HepG2 (cell line): ENCODE measurements around the gene SLC2A4. TPM values are rescaled to one million over a fixed set of nuclear protein-coding genes. Genes with fewer than 3 reads are reported as not detected.

Experiments
- ARHGAP35 ChIP-seq: sonication (generic); formaldehyde crosslinking; IDR thresholded peaks from 2 replicates; pipeline ENCODE4 v1.9.0; 2022; ENCODE audit warnings: mild to moderate bottlenecking, inconsistent platforms, moderate library complexity, missing genetic modification reagents, borderline replicate concordance
- ARNTL ChIP-seq: sonication (generic); formaldehyde crosslinking; IDR thresholded peaks from 2 replicates; pipeline ENCODE4 v1.4.0; 2020; ENCODE audit warnings: mild to moderate bottlenecking, missing genetic modification reagents
- ATAD3A ChIP-seq: sonication (generic); formaldehyde crosslinking; IDR thresholded peaks from 2 replicates; pipeline ENCODE4 v1.4.0; 2020; ENCODE audit warnings: missing genetic modification reagents
- CCDC6 ChIP-seq: sonication (generic); formaldehyde crosslinking; IDR thresholded peaks from 2 replicates; pipeline ENCODE4 v1.8.1; 2022; ENCODE audit warnings: mild to moderate bottlenecking, missing genetic modification reagents, moderate library complexity
- CENPX ChIP-seq: sonication (generic); formaldehyde crosslinking; IDR thresholded peaks from 2 replicates; pipeline ENCODE4 v1.9.0; 2021; ENCODE audit warnings: mild to moderate bottlenecking, missing genetic modification reagents, moderate library complexity
- CREM ChIP-seq, 2 experiments: sonication (generic) in 1 of 2; formaldehyde crosslinking in 1 of 2; IDR thresholded peaks; 2 replicates each; pipeline versions ENCODE4 v1.4.0 to v1.6.1; 2016 to 2020; ENCODE audit warnings: antibody characterized with exemption in 1 of 2, mild to moderate bottlenecking in 1 of 2, missing genetic modification reagents in 1 of 2
- EED ChIP-seq: sonication (generic); formaldehyde crosslinking; IDR thresholded peaks from 2 replicates; pipeline ENCODE4 v1.5.0; 2020; ENCODE audit warnings: mild to moderate bottlenecking, missing genetic modification reagents
- FOSL2 ChIP-seq: sonication (generic); formaldehyde crosslinking; IDR thresholded peaks from 2 replicates; pipeline ENCODE4 v1.4.0; 2020; ENCODE audit warnings: missing genetic modification reagents
- FOXO1 ChIP-seq: sonication (generic); formaldehyde crosslinking; IDR thresholded peaks from 2 replicates; pipeline ENCODE4 v1.4.0; 2020; ENCODE audit warnings: missing genetic modification reagents
- NONO ChIP-seq, 2 experiments: fragments of 450-650 bp in 1 of 2; sonication (generic) in 1 of 2; formaldehyde crosslinking in 1 of 2; IDR thresholded peaks in 1 of 2; conservative IDR thresholded peaks in 1 of 2; 2 replicates each; pipeline versions ENCODE4 v1.6.1 to v1.8.0; 2017 to 2022; ENCODE audit warnings: mild to moderate bottlenecking in 1 of 2, missing genetic modification reagents in 1 of 2, moderate library complexity in 1 of 2
- PRMT3 ChIP-seq: sonication (generic); formaldehyde crosslinking; IDR thresholded peaks from 2 replicates; pipeline ENCODE4 v1.8.1; 2022; ENCODE audit warnings: low read depth, mild to moderate bottlenecking, moderate library complexity, missing genetic modification reagents, borderline replicate concordance
- RFX5 ChIP-seq: IDR thresholded peaks from 2 replicates; pipeline ENCODE4 v1.6.1; 2011; ENCODE audit warnings: low read depth, low read length, improper control_type of control experiment
- SAP130 ChIP-seq: IDR thresholded peaks from 2 replicates; pipeline ENCODE4 v1.6.1; 2016; ENCODE audit warnings: low read depth
- SOX6 ChIP-seq, 2 experiments: fragments of 450-650 bp in 1 of 2; sonication (generic) in 1 of 2; formaldehyde crosslinking in 1 of 2; IDR thresholded peaks; 2 replicates each; pipeline versions ENCODE4 v1.4.0 to v1.6.1; 2017 to 2020; ENCODE audit warnings: antibody characterized with exemption in 1 of 2, mild to moderate bottlenecking in 1 of 2, missing genetic modification reagents in 1 of 2
- TBL1XR1 ChIP-seq: fragments of 150-350 bp; IDR thresholded peaks from 2 replicates; pipeline ENCODE4 v1.6.1; 2014; ENCODE audit warnings: borderline replicate concordance, low read length; ENCODE audit not compliant: partially characterized antibody
- ZFAT ChIP-seq: sonication (generic); formaldehyde crosslinking; conservative IDR thresholded peaks from 2 replicates; pipeline ENCODE4 v1.8.1; 2023; ENCODE audit warnings: missing genetic modification reagents, inconsistent platforms
- ZFP37 ChIP-seq: sonication (generic); formaldehyde crosslinking; IDR thresholded peaks from 2 replicates; pipeline ENCODE4 v1.4.0; 2020; ENCODE audit warnings: missing genetic modification reagents, borderline replicate concordance
- ZKSCAN1 ChIP-seq: fragments of 150-350 bp; IDR thresholded peaks from 2 replicates; pipeline ENCODE4 v1.6.1; 2014; ENCODE audit warnings: low read length
- ZMAT3 ChIP-seq: sonication (generic); formaldehyde crosslinking; conservative IDR thresholded peaks from 2 replicates; pipeline ENCODE4 v1.7.0; 2021; ENCODE audit warnings: missing genetic modification reagents
- ZMYM4 ChIP-seq: sonication (generic); formaldehyde crosslinking; IDR thresholded peaks from 2 replicates; pipeline ENCODE4 v1.8.1; 2023; ENCODE audit warnings: mild to moderate bottlenecking, missing genetic modification reagents
- ZNF207 ChIP-seq: fragments of 450-650 bp; IDR thresholded peaks from 2 replicates; pipeline ENCODE4 v1.6.1; 2016; ENCODE audit warnings: antibody characterized with exemption, borderline replicate concordance
- ZNF253 ChIP-seq: sonication (generic); formaldehyde crosslinking; IDR thresholded peaks from 2 replicates; pipeline ENCODE4 v1.8.0; 2022; ENCODE audit warnings: mild to moderate bottlenecking, missing genetic modification reagents, borderline replicate concordance
- ZNF281 ChIP-seq: sonication (generic); formaldehyde crosslinking; IDR thresholded peaks from 2 replicates; pipeline ENCODE4 v1.4.0; 2020; ENCODE audit warnings: missing genetic modification reagents, borderline replicate concordance
- ZNF557 ChIP-seq: sonication (generic); formaldehyde crosslinking; IDR thresholded peaks from 2 replicates; pipeline ENCODE4 v1.4.0; 2020; ENCODE audit warnings: missing genetic modification reagents
- ZNF570 ChIP-seq: sonication (generic); formaldehyde crosslinking; IDR thresholded peaks from 2 replicates; pipeline ENCODE4 v1.4.0; 2020; ENCODE audit warnings: mild to moderate bottlenecking, missing genetic modification reagents, borderline replicate concordance
- ZNF75D ChIP-seq: sonication (generic); formaldehyde crosslinking; IDR thresholded peaks from 2 replicates; pipeline ENCODE4 v1.8.1; 2023; ENCODE audit warnings: missing genetic modification reagents, mild to moderate bottlenecking, borderline replicate concordance
- ZNF777 ChIP-seq: sonication (generic); formaldehyde crosslinking; IDR thresholded peaks from 2 replicates; pipeline ENCODE4 v1.4.0; 2020; ENCODE audit warnings: missing genetic modification reagents
- polyA plus RNA-seq, 8 experiments: library from polyadenylated mRNA; depleted of rRNA in 3 of 8; stranded (reverse) in 7 of 8; unstranded in 1 of 8; fragments of >200 nt; fragmentation: Illumina TruSeq in 4 of 8; extraction: Trizol in 4 of 8; gene quantifications; 2 replicates each; pipeline versions ENCODE4 v1.2.1 to v1.2.3, GENCODE V29; 2011 to 2016; ENCODE audit warnings: low read depth in 4 of 8, missing spikeins in 1 of 8, mixed read lengths in 1 of 8; ENCODE audit not compliant: insufficient read depth in 1 of 8
- total RNA-seq, 5 experiments: library from RNA; depleted of rRNA; stranded (reverse); fragments of >200 nt; fragmentation: Illumina TruSeq; extraction: Trizol; gene quantifications; 2 replicates each; pipeline ENCODE4 v1.2.3, GENCODE V29; 2016; ENCODE audit warnings: low read depth in 1 of 5
- TF ChIP-seq, protein P1 (sequence below): sonication (generic); formaldehyde crosslinking; conservative IDR thresholded peaks from 2 replicates; pipeline ENCODE4 v1.4.0; 2020; ENCODE audit warnings: missing genetic modification reagents

The SLC2A4 gene
- total and polyA plus RNA-seq, 2 of the 13 experiments (the other 11 are each of a cell fraction or from before 2014, with no cell fraction given), result 4.9 to 5.8 TPM

GRCh38 chr17:7237761-7238419 is 43.6 kb upstream of the SLC2A4 start (continued):
- no peak for TF ChIP-seq CREM (IDR thresholded peaks at IDR 0.05)
- no peak for TF ChIP-seq CREM (CRISPR knock-in tag; IDR thresholded peaks at IDR 0.05)
- no peak for TF ChIP-seq ZNF557 (CRISPR knock-in tag)
- TF ChIP-seq CCDC6 (CRISPR knock-in tag), result no peak
- no peak for TF ChIP-seq SOX6 (IDR thresholded peaks at IDR 0.05)
- TF ChIP-seq SOX6 (CRISPR knock-in tag; IDR thresholded peaks at IDR 0.05), result no peak
- TF ChIP-seq PRMT3, result no peak
- TF ChIP-seq CENPX (CRISPR knock-in tag), result no peak
- TF ChIP-seq ZNF253 (CRISPR knock-in tag), result 0 out of 2 replicates have a peak, but pooled peaks have one; percentile 45
- TF ChIP-seq RFX5, result no peak
- TF ChIP-seq ZKSCAN1, result no peak
- no peak for TF ChIP-seq ZNF777 (CRISPR knock-in tag)
- no peak for TF ChIP-seq ZFP37 (CRISPR knock-in tag)
- no peak for TF ChIP-seq EED
- TF ChIP-seq ZNF75D (CRISPR knock-in tag), result no peak
- no peak for TF ChIP-seq ZMAT3 (CRISPR knock-in tag)
- TF ChIP-seq FOSL2 (CRISPR knock-in tag), result no peak
- TF ChIP-seq TBL1XR1, result no peak
- peak; percentile 59 for TF ChIP-seq SAP130
- no peak for TF ChIP-seq ZNF207
- TF ChIP-seq NONO (IDR thresholded peaks at IDR 0.05), result no peak
- TF ChIP-seq NONO (CRISPR knock-in tag; conservative IDR thresholded peaks at IDR 0.05), result 0 out of 2 replicates have a peak, but pooled peaks have one; percentile 25
- TF ChIP-seq ATAD3A (CRISPR knock-in tag), result no peak
- TF ChIP-seq, protein P1, sequence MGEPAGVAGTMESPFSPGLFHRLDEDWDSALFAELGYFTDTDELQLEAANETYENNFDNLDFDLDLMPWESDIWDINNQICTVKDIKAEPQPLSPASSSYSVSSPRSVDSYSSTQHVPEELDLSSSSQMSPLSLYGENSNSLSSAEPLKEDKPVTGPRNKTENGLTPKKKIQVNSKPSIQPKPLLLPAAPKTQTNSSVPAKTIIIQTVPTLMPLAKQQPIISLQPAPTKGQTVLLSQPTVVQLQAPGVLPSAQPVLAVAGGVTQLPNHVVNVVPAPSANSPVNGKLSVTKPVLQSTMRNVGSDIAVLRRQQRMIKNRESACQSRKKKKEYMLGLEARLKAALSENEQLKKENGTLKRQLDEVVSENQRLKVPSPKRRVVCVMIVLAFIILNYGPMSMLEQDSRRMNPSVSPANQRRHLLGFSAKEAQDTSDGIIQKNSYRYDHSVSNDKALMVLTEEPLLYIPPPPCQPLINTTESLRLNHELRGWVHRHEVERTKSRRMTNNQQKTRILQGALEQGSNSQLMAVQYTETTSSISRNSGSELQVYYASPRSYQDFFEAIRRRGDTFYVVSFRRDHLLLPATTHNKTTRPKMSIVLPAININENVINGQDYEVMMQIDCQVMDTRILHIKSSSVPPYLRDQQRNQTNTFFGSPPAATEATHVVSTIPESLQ (CRISPR knock-in tag), result no peak
- no peak for TF ChIP-seq ARNTL
- TF ChIP-seq FOXO1 (CRISPR knock-in tag), result no peak
- TF ChIP-seq ZFAT (CRISPR knock-in tag), result no peak
- no peak for TF ChIP-seq ARHGAP35
- TF ChIP-seq ZMYM4 (CRISPR knock-in tag), result no peak
- no peak for TF ChIP-seq ZNF570
- TF ChIP-seq ZNF281 (CRISPR knock-in tag), result peak; percentile 82
